Endothelial cell of umbilical vein (primary cell): ENCODE results near the gene ELL2. TPM values are rescaled to one million over a fixed set of nuclear protein-coding genes. Genes with fewer than 3 reads are reported as not detected.

Experiments used
- BruUV-seq: library from RNA; stranded (reverse); fragments of 400-500 nt; replicated peaks from 2 replicates; lab custom pipeline; 2021; lab: Mats Ljungman, UMichigan
- CTCF ChIA-PET: fragments of 300-600, 350-600 bp; sonication (Branson Sonifier 250); formaldehyde crosslinking; loops from one replicate; lab custom pipeline; 2021; ENCODE audit warnings: antibody characterized with exemption, inconsistent platforms; lab: Charles Lee
- POLR2A ChIA-PET: fragments of 300-600, 350-600 bp; sonication (Branson Sonifier 250); formaldehyde crosslinking; loops from one replicate; lab custom pipeline; 2021; ENCODE audit warnings: antibody characterized with exemption, inconsistent platforms; lab: Charles Lee
- DNase-seq: peaks from one replicate; pipeline ENCODE4 v3.0.0-alpha.2; 2011; ENCODE audit warnings: low read depth, low spot score
- FAIRE-seq: peaks from 2 replicates; lab custom pipeline; 2011; peaks lifted over from hg19 to GRCh38; lab: Jason Lieb, UNC
- H2AFZ ChIP-seq: 2 replicates; pipeline ENCODE4 v1.6.0; 2012; ENCODE audit warnings: low read depth, low read length, control low read depth, inconsistent platforms
- H3K27ac ChIP-seq: 2 replicates; pipeline ENCODE4 v1.5.1; 2011; ENCODE audit warnings: low read depth, mild to moderate bottlenecking, control low read depth, low read length, moderate library complexity; ENCODE audit not compliant: insufficient read depth
- H3K27me3 ChIP-seq, 2 experiments: 2 replicates each; pipeline versions ENCODE4 v1.6.0 to v1.6.1; 2011; ENCODE audit warnings: low read length in 2 of 2, mixed read lengths in 1 of 2; ENCODE audit not compliant: control insufficient read depth in 2 of 2, insufficient read depth in 2 of 2
- H3K36me3 ChIP-seq, 2 experiments: 2 replicates in 1 of 2; 3 replicates in 1 of 2; pipeline ENCODE4 v1.5.1; 2011; ENCODE audit warnings: low read length in 2 of 2, mild to moderate bottlenecking in 1 of 2, moderate library complexity in 1 of 2; ENCODE audit not compliant: control insufficient read depth in 2 of 2, insufficient read depth in 2 of 2; ENCODE audit errors: extremely low read depth in 1 of 2
- H3K4me1 ChIP-seq: 3 replicates; pipeline ENCODE4 v1.5.1; 2011; ENCODE audit warnings: mild to moderate bottlenecking, low read length; ENCODE audit not compliant: control insufficient read depth, insufficient read depth; ENCODE audit errors: extremely low read depth
- H3K4me2 ChIP-seq: 2 replicates; pipeline ENCODE4 v1.6.1; 2011; ENCODE audit warnings: low read length, control low read depth, mixed read lengths; ENCODE audit not compliant: insufficient read depth
- H3K4me3 ChIP-seq, 3 experiments: fragments of 200-600 bp in 1 of 3; sonication (generic), shearing (Covaris generic) in 1 of 3; replicated peaks in 1 of 3; 2 replicates each; pipeline ENCODE4 v1.5.1; 2011 to 2016; ENCODE audit warnings: control low read depth in 3 of 3, low read length in 3 of 3, mild to moderate bottlenecking in 2 of 3, inconsistent platforms in 1 of 3, low read depth in 1 of 3, moderate library complexity in 1 of 3; ENCODE audit not compliant: insufficient read depth in 1 of 3
- H3K79me2 ChIP-seq: 2 replicates; pipeline ENCODE4 v1.6.0; 2012; ENCODE audit warnings: low read length, inconsistent platforms; ENCODE audit not compliant: control insufficient read depth, insufficient read depth
- H3K9ac ChIP-seq: replicated peaks from 2 replicates; pipeline ENCODE3; 2011; ENCODE audit warnings: low read length, control low read depth; ENCODE audit not compliant: insufficient read depth; ENCODE audit errors: extremely low read depth
- H3K9me1 ChIP-seq: replicated peaks from 3 replicates; pipeline ENCODE4 v1.6.0; 2011; ENCODE audit warnings: mild to moderate bottlenecking, low read length; ENCODE audit not compliant: control insufficient read depth, insufficient read depth; ENCODE audit errors: extremely low read depth
- H3K9me3 ChIP-seq: replicated peaks from 2 replicates; pipeline ENCODE4 v1.5.1; 2012; ENCODE audit warnings: low read length, inconsistent platforms; ENCODE audit not compliant: control insufficient read depth, insufficient read depth
- H4K20me1 ChIP-seq: replicated peaks from 2 replicates; pipeline ENCODE3; 2011; ENCODE audit warnings: mild to moderate bottlenecking, low read length; ENCODE audit not compliant: control insufficient read depth, insufficient read depth; ENCODE audit errors: extremely low read depth
- CTCF ChIP-seq, 2 donors: IDR thresholded peaks; 1 replicate in 1 of 2; 2 replicates in 1 of 2; pipeline ENCODE4 v1.5.1; 2011; ENCODE audit warnings: low read length in 2 of 2, mild to moderate bottlenecking in 2 of 2, moderate library complexity in 2 of 2, control low read depth in 1 of 2, inconsistent platforms in 1 of 2, low read depth in 1 of 2; ENCODE audit not compliant: insufficient read depth in 1 of 2; ENCODE audit errors: extremely low read depth in 1 of 2
- JUN ChIP-seq: IDR thresholded peaks from 2 replicates; pipeline ENCODE4 v1.6.1; 2011; ENCODE audit warnings: borderline replicate concordance, low read depth; ENCODE audit not compliant: insufficient read length, insufficient read depth
- MAX ChIP-seq: IDR thresholded peaks from 2 replicates; pipeline ENCODE4 v1.6.1; 2011; ENCODE audit not compliant: insufficient read depth, insufficient read length
- POLR2A ChIP-seq: IDR thresholded peaks from 2 replicates; pipeline ENCODE4 v1.6.1; 2012; ENCODE audit warnings: low read depth, mild to moderate bottlenecking, control low read depth, low read length
- dilution Hi-C: fragments of 300-500 bp; cut with MboI; formaldehyde crosslinking; loops from one replicate; pipeline ENCODE4 v1.15.0; 2019; ENCODE audit warnings: low sequenced_read_pairs; ENCODE audit not compliant: extremely low pct_ligation_motif_present
- intact Hi-C: fragments of 100-400 bp; cut with micrococcal nuclease; formaldehyde crosslinking; loops from one replicate; pipeline ENCODE4 v1.10.0; 2022
- polyA plus RNA-seq, 4 experiments: library from polyadenylated mRNA; depleted of rRNA in 3 of 4; stranded (reverse) in 3 of 4; unstranded in 1 of 4; fragments of >200 nt; gene quantifications; 2 replicates each; pipeline versions ENCODE4 v1.2.1 to v1.2.3, GENCODE V29; 2011 to 2012; ENCODE audit warnings: missing spikeins in 1 of 4
- total RNA-seq: library from RNA; stranded (reverse); gene quantifications from 2 replicates; pipeline ENCODE4 v1.2.3, GENCODE V29; 2021

The ELL2 gene
- total and polyA plus RNA-seq, 2 donors (not counting 3 experiments of a cell fraction or from before 2014, with no cell fraction given): 6.8 to 26.0 TPM

GRCh38 chr5:95846554-95847260, 114.9 kb downstream of the ELL2 start:
- DNase-seq: peak; percentile 79
- Histone ChIP-seq H3K9me3 (no peaks in the 10 kb centered on the region), H3K9ac (no peak overlapping the region), H3K27me3 (no peaks in the 10 kb centered on the region), H3K4me2 (no peak overlapping the region), H2AFZ (peak overlapping the region; percentile 3), H3K36me3 (no peaks in the 10 kb centered on the region), H3K27ac (no peak overlapping the region), H3K4me1 (no peaks in the 10 kb centered on the region), H3K4me3 (no peak overlapping the region), H3K9me1 (no peaks in the 10 kb centered on the region), H4K20me1 (no peaks in the 10 kb centered on the region), H3K79me2 (no peaks in the 10 kb centered on the region)
- POLR2A ChIA-PET: no interaction called here
- peak; percentile 93 for FAIRE-seq
- TF ChIP-seq POLR2A: no peak
- no peak for TF ChIP-seq JUN
- TF ChIP-seq MAX: no peak
- peak; percentile 80 to 88 for TF ChIP-seq CTCF (IDR thresholded peaks at IDR 0.05; ENCODE audit: extremely low read depth in 1 of 2, insufficient read depth in 1 of 2, low read depth in 1 of 2, low read length in 2 of 2)
- BruUV-seq: no TSS peak
- intact Hi-C loops: loop anchor here (1.0 to 2.0 kb wide), 6 partner anchors 23 to 562 kb away; partner anchors contain the start of genes ARSK and SKIC3
- dilution Hi-C loops: loop anchor here (25.0 kb wide), 1 partner anchor 209 kb away; the partner anchor contains the start of gene RFESD
- CTCF ChIA-PET: interaction anchor here (0.8 to 14.6 kb wide), 10 partner anchors 11 to 205 kb away, joined by 3 to 201 read pairs (median 4); partner anchors contain the start of genes RFESD and RHOBTB3
